Daoy (cell line): ENCODE results near the gene SV2C. TPM values are rescaled to one million over a fixed set of nuclear protein-coding genes. Genes with fewer than 3 reads are reported as not detected.
"Not testable (repeated sequence)": the region's sequence is repeated elsewhere in the genome, so short reads cannot be mapped to it uniquely, and the experiment has no call there.

Source experiments
- DNase-seq: peaks from one replicate; pipeline ENCODE4 v3.0.0-alpha.2; 2015; ENCODE audit warnings: low read depth
- total RNA-seq: library from RNA; depleted of rRNA; stranded (reverse); fragments of >200 nt; shearing (Covaris generic); gene quantifications from 2 replicates; pipeline ENCODE4 v1.2.3, GENCODE V29; 2014

The SV2C gene
- total RNA-seq, 1 experiment from 2014 or later: 0.11 TPM

- DNase-seq: not testable (repeated sequence)
Measured at GRCh38 chr5:76301932-76302331, 218.7 kb downstream of the SV2C start.

DNA sequence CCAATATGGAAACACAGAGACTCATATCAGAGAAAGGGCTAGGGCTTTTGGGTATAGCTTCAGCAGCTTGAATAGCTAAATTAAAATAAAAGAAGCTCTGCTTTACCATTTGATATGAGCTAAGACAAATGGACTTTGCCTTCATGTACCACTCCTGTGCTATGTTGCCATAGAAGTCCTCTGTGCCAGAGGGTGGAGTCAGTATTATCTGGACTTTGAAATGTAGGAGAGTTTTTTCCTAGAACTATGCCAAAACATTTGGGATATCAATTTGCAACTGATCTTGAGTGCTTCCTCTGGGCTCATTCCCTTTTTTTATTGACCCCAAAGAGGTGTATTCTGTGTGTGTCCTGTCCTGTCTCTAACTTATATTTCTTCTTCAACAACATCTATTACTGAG lies 219.5 kb downstream of the SV2C start:
- not testable (repeated sequence) for DNase-seq

DNA sequence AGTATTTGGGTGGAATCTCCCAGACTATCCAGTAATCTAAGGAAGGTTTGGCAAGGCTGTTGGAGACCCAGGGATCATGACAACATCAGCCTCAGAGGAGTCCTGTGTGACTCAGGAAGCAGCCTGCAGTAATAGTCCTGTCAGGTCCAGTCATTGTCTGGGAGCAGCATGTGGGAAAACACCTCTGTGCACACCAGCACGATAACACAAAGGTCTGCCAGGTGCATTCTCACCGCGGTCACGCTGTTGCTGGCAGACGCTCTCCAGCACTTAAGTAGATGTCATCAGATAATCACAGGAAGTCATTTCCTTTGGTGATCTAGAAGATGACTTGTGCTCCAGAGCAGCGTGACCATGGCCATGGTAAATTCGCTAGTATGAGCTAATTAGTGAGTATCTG lies 220.7 kb downstream of the SV2C start:
- peak; percentile 73 for DNase-seq

GRCh38 chr5:76305269-76305668 lies 222.1 kb downstream of the SV2C start:
- no peak for DNase-seq

DNA sequence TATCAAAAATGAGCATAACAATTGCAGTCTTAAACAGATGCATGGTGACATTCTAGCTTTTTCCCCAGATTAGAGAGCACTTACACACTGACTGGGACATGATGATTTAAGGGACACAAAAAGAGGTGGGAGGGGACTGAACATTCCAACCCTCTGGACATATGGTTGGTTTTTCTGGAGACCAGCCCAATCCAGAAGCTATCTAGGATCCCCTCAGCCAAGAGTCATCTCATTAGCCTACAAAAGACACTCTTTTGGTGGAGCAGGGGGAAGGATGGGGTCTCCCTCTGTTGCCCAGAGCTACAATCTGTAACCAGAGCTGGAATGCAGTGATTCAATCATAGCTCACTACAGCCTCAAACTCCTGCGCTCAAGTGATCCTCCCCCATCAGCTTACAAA lies 222.6 kb downstream of the SV2C start:
- peak; percentile 24 for DNase-seq

- no peak for DNase-seq
Measured at GRCh38 chr5:76310208-76310607, 227.0 kb downstream of the SV2C start.

DNA sequence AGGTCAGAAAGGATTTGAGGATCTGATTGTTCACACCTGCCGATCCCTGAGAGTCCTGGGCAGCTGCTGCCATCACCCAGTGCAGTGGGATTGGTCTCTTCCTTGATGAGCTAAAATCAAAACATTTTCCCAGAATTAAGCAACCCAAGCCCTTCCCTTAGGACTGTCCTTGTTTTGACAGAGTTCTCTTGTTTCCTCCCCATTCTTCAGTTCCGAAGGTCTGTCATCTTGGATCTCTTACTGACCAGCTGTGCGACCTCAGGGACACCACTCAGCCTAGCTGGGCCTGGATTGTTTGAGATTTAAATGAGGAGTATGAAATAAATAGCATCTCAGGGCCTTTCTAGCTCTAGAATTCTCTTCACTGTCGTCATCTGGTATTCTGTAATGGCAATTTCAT lies 229.6 kb downstream of the SV2C start:
- DNase-seq: no peak

- no peak for DNase-seq
Measured at GRCh38 chr5:76314643-76315042, 231.5 kb downstream of the SV2C start.

DNA sequence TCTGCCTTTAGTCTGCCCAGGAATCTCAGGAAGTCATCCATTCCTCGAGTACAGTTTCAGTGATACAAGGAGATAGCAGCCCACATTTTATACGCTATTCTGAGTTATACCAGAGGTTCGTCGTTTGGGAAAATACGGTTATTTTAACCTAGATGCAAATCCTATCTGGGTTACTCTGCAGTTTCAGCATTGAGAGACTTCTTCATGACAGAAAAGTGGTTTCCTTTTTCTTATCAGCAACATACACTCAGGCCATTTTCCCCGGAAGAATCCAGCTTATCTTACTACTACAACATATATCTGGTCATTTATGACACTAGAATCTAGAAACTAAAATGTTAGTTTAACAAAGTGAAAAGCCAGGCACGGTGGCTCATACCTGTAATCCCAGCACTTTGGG lies 236.5 kb downstream of the SV2C start:
- no peak for DNase-seq

DNA sequence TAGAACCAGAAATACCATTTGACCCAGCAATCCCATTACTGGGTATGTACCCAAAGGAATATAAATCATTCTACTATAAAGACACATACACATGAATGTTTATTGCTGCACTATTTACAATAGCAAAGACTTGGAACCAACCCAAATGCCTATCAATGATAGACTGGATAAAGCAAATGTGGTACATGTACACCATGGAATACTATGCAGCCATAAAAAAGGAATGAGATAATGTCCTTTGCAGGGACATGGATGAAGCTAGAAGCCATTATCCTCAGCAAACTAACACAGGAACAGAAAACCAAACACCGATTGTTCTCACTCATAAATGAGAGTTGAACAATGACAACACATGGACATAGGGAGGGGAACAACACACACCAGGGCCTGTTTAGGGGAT lies 240.3 kb downstream of the SV2C start:
- DNase-seq: not testable (repeated sequence)

- DNase-seq: no peak
Measured at GRCh38 chr5:76325326-76325725, 242.1 kb downstream of the SV2C start.

GRCh38 chr5:76325876-76326491 lies 242.8 kb downstream of the SV2C start:
- no peak for DNase-seq

- no peak for DNase-seq
Measured at GRCh38 chr5:76326577-76327302, 243.6 kb downstream of the SV2C start.

- no peak for DNase-seq
Measured at GRCh38 chr5:76329346-76329745, 246.2 kb downstream of the SV2C start.

DNA sequence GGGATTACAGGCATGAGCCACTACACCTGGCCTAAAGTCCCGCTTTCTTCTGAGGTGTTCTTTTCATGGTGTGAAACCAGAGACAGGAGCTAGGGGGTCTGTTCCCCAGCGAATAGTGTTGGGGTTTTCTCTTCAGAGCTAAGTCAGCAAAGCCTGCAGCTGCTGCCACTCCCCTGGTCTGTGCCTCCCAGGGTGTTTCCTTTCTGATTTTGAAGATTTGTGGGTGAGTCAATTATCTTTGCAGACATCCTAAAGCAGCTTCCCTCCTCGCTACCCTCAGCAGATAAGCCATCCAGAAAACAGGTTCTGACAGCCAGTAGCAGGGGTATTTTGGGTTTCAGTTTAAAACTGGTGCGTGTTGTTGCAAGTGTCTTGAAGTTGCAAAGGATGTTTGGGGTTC lies 247.9 kb downstream of the SV2C start:
- no peak for DNase-seq

- no peak for DNase-seq
Measured at GRCh38 chr5:76332102-76332501, 248.9 kb downstream of the SV2C start.

- no peak for DNase-seq
Measured at GRCh38 chr5:76332611-76333205, 249.5 kb downstream of the SV2C start.

GRCh38 chr5:76333571-76333970 lies 250.4 kb downstream of the SV2C start:
- DNase-seq: no peak

GRCh38 chr5:76334574-76334973 lies 251.4 kb downstream of the SV2C start:
- no peak for DNase-seq

DNA sequence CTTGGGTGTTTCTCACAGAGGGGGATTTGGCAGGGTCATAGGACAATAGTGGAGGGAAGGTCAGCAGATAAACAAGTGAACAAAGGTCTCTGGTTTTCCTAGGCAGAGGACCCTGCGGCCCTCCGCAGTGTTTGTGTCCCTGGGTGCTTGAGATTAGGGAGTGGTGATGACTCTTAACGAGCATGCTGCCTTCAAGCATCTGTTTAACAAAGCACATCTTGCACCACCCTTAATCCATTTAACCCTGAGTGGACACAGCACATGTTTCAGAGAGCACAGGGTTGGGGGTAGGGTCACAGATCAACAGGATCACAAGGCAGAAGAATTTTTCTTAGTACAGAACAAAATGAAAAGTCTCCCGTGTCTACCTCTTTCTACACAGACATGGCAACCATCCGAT lies 252.3 kb downstream of the SV2C start:
- not testable (repeated sequence) for DNase-seq

DNA sequence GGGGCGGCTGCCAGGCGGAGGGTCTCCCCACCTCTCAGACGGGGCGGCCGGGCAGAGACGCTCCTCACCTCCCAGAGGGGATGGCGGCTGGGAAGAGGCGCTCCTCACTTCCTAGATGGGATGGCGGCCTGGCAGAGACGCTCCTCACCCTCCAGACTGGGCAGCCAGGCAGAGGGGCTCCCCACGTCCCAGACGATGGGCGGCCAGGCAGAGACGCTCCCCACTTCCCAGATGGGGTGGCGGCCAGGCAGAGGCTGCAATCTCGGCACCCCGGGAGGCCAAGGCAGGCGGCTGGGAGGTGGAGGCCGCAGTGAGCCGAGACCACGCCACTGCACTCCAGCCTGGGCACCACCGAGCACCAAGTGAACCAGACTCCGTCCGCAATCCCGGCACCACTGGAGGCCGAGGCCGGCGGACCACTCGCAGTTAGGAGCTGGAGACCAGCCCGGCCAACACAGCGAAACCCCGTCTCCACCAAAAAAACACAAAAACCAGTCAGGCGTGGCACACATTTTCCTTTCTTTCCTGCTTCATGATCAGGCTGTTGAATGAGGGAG lies 253.1 kb downstream of the SV2C start:
- not testable (repeated sequence) for DNase-seq

- peak; percentile 74 for DNase-seq
Measured at GRCh38 chr5:76337953-76338451, 254.8 kb downstream of the SV2C start.

DNA sequence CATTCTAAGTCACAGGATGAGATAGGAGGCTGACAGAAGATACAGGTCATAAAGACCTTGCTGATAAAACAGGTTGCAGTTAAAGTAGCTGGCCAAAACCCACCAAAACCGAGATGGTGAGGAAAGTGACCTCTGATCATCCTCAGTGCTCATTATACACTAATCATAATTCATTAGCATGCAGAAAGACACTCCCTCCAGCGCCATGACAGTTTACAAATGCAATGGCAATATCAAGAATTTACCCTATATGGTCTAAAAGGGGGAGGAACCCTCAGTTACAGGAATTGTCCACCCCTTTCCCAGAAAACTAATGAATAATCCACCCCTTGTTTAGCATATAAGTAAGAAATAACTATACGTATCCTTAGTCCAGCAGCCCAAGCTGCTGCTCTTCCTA lies 256.7 kb downstream of the SV2C start:
- no peak for DNase-seq
